Osteocyte (in vitro differentiated cells): ENCODE results near the gene DAW1. TPM values are rescaled to one million over a fixed set of nuclear protein-coding genes. Genes with fewer than 3 reads are reported as not detected.
"Not testable (repeated sequence)": the region's sequence is repeated elsewhere in the genome, so short reads cannot be mapped to it uniquely, and the experiment has no call there.

Experiments used
- DNase-seq: peaks from one replicate; pipeline ENCODE4 v3.0.0; 2021; ENCODE audit warnings: mixed read lengths; ENCODE audit not compliant: unreplicated experiment; ENCODE audit errors: extremely low spot score
- H3K27ac Mint-ChIP-seq: one replicate; pipeline ENCODE4 v1.8.0; 2021; ENCODE audit warnings: mild to moderate bottlenecking, mixed read lengths; ENCODE audit not compliant: unreplicated experiment
- H3K27me3 Mint-ChIP-seq: one replicate; pipeline ENCODE4 v1.8.0; 2021; ENCODE audit warnings: mixed read lengths; ENCODE audit not compliant: unreplicated experiment
- H3K36me3 Mint-ChIP-seq: one replicate; pipeline ENCODE4 v1.8.0; 2021; ENCODE audit warnings: mixed read lengths; ENCODE audit not compliant: unreplicated experiment
- H3K4me1 Mint-ChIP-seq: one replicate; pipeline ENCODE4 v1.8.0; 2021; ENCODE audit warnings: mixed read lengths; ENCODE audit not compliant: unreplicated experiment
- H3K4me3 Mint-ChIP-seq: one replicate; pipeline ENCODE4 v1.8.0; 2021; ENCODE audit warnings: mild to moderate bottlenecking, moderate library complexity, mixed read lengths; ENCODE audit not compliant: unreplicated experiment
- H3K9me3 Mint-ChIP-seq: one replicate; pipeline ENCODE4 v1.8.0; 2021; ENCODE audit warnings: mixed read lengths; ENCODE audit not compliant: unreplicated experiment
- CTCF ChIP-seq: fragments of 200-600 bp; sonication (generic); IDR thresholded peaks from 2 replicates; pipeline ENCODE4 v1.5.0; 2021; ENCODE audit warnings: antibody characterized with exemption, mild to moderate bottlenecking, moderate library complexity
- total RNA-seq: library from RNA; stranded (reverse); gene quantifications from 2 replicates; pipeline ENCODE4 v1.2.1, GENCODE V29; 2021

DAW1 gene
- total RNA-seq, 1 donor from 2014 or later = not detected

DNA sequence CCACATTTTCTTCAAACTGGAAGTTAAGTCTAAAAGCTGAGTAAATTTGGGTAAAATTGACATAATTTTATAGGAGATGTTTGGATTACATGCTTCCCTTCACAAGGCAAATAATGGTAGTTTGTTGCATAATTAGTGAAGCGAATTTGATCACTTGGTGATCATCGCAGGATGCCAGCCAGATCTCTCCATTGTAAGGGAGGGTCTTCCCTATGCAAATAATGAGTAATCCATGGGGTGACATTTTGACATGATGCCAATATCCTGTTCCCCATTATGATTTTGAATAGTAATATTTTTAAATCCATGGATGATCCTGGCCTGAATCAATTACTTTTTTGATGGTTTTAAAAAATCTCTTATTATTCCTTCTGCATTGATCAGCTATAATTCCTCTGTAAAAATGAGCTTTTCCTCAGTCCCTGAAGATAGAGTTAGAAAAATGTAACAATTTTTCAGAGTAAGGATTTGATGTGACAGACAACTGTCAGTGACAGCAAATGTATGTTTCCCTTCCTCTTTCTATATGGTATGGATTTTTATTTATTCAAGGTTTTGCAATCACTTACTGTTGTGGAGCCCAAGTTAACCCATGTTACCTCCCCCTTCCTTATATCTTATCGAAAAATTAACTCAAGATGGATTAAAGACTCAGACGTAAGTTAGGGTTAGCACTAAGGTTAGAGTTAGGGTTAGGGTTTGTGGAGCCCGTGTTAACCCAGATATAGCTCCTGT lies 36.3 kb upstream of the DAW1 start:
- Mint-ChIP-seq H3K4me1 (peaks cover 9% of the 10 kb centered on the region), H3K27ac (no peak overlapping the region), H3K4me3 (no peak overlapping the region), H3K27me3 (no peaks in the 10 kb centered on the region), H3K9me3 (peaks cover 13% of the 10 kb centered on the region), H3K36me3 (peaks cover 4% of the 10 kb centered on the region)
- no peak for TF ChIP-seq CTCF
- DNase-seq = no peak

- Mint-ChIP-seq H3K9me3 (peaks cover 17% of the 10 kb centered on the region), H3K27ac (peak overlapping the region; percentile 15), H3K4me1 (peaks cover 11% of the 10 kb centered on the region)
- DNase-seq = peak; percentile 80
- not testable (repeated sequence) for H3K36me3 Mint-ChIP-seq, H3K27me3 Mint-ChIP-seq, H3K4me3 Mint-ChIP-seq
Observed at GRCh38 chr2:227839339-227840129, 31.9 kb upstream of the DAW1 start.

- H3K4me3 Mint-ChIP-seq = no peak overlapping the region
- peaks cover 17% of the 10 kb centered on the region for H3K4me1 Mint-ChIP-seq
- H3K27me3 Mint-ChIP-seq = no peaks in the 10 kb centered on the region
- H3K36me3 Mint-ChIP-seq = no peaks in the 10 kb centered on the region
- no peak for DNase-seq
- TF ChIP-seq CTCF = no peak
- H3K27ac Mint-ChIP-seq = no peak overlapping the region
- no peaks in the 10 kb centered on the region for H3K9me3 Mint-ChIP-seq
Observed at GRCh38 chr2:227846831-227847230, 24.6 kb upstream of the DAW1 start.

DNA sequence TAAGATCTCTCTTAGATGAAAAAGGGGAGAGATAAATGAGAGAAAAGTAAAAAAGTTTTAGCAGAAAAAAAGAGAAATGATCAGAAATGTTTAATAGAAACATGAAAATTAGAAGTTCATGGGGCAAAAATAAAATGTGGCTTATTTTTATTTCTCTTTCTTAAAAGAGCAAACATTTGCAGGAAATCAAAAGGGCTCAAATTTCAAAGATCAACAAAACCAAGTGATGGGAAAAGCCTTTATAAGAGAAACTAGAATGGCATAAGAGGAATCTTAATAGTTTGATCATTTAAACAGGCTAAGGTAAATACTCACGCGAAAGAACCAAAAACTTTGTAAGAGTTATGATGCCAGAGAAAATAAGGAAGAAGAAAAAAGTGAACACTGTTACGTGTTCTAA lies 23.3 kb upstream of the DAW1 start:
- Mint-ChIP-seq H3K27me3 (no peaks in the 10 kb centered on the region), H3K4me3 (no peak overlapping the region), H3K4me1 (peaks cover 18% of the 10 kb centered on the region), H3K9me3 (no peaks in the 10 kb centered on the region), H3K36me3 (no peaks in the 10 kb centered on the region), H3K27ac (no peak overlapping the region)
- TF ChIP-seq CTCF = no peak
- DNase-seq = no peak

DNA sequence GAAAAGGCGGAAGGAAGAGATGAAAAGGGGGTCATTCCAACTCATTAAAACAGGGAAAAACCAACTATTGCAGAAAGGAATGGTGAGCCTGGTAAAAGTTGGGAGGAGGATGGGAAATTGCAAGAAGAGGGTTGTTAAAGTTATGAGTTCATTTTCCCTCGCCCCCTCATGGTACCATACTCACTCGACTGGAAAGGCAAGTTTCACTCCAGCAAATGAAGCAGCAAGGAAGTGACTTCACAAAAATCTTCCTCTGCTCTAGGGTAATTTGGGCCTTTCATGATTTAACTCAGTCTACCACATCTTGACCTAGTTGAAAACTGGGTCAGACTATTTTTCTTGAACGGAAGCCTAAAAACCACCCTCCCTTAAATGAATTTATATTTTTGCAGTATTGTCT lies 22.8 kb upstream of the DAW1 start:
- peaks cover 23% of the 10 kb centered on the region for H3K4me1 Mint-ChIP-seq
- no peak for DNase-seq
- H3K4me3 Mint-ChIP-seq = no peak overlapping the region
- H3K9me3 Mint-ChIP-seq = no peaks in the 10 kb centered on the region
- no peak for TF ChIP-seq CTCF
- no peaks in the 10 kb centered on the region for H3K36me3 Mint-ChIP-seq
- H3K27ac Mint-ChIP-seq = no peak overlapping the region
- no peaks in the 10 kb centered on the region for H3K27me3 Mint-ChIP-seq
